ENCODE data around the gene SLC10A3.

DNA sequence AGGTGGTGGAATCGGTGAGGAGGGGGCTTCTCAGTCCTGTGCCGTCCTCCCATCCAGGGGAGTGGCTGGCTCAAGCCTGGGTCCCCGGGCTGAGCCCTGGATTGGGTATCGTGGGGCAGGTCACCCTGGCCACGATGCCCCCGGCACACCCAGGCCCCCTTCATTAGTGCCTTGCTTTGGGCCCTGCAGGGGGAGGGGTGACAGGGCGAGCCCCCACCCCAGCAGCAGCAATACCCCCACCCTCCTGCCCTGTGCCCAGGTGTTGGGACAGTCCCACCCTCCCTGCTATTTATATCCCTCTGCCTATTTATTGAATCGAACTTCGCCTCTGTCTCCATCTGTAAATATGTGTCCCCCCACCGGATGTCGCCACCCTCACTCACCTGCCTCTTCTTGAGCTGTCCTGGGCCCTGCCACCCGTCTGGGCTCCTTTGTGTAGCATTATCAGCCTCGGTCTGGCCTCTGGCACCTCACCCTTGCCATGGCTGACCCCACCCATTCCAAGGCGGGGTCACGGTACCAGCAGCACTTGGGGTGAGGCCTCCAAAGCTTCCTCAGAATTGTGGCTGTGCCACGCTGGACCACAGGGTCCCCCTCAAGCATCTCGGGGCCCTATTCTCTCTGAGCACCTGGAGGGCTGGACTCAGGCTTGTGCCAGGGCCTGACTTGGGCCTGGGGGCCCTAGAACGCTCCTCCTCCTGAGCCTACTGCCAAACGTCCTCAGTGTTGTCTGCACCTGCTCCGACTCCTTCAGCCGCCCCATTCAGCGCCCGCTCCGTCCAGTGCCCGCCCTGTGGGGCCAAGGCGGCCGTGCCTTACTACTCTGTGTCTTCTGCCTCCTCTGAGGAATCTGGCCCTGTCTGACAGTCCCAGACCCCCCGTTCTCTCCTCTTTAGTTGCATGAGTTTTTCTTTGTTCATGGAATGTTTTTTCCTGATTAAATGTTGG lies 17.5 kb downstream of the SLC10A3 start:
- TF ChIP-seq, protein P1, sequence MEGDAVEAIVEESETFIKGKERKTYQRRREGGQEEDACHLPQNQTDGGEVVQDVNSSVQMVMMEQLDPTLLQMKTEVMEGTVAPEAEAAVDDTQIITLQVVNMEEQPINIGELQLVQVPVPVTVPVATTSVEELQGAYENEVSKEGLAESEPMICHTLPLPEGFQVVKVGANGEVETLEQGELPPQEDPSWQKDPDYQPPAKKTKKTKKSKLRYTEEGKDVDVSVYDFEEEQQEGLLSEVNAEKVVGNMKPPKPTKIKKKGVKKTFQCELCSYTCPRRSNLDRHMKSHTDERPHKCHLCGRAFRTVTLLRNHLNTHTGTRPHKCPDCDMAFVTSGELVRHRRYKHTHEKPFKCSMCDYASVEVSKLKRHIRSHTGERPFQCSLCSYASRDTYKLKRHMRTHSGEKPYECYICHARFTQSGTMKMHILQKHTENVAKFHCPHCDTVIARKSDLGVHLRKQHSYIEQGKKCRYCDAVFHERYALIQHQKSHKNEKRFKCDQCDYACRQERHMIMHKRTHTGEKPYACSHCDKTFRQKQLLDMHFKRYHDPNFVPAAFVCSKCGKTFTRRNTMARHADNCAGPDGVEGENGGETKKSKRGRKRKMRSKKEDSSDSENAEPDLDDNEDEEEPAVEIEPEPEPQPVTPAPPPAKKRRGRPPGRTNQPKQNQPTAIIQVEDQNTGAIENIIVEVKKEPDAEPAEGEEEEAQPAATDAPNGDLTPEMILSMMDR (conservative IDR thresholded peaks at IDR 0.05 in 1 of 2, IDR thresholded peaks at IDR 0.05 in 1 of 2; ENCODE audit: low read depth in 1 of 2, low read length in 2 of 2): no peak
- no peak for TF ChIP-seq EZH2 (IDR thresholded peaks at IDR 0.05; ENCODE audit: low read length, missing control alignments)
